Measurements from ENCODE around the gene GPC5. TPM values are rescaled to one million over a fixed set of nuclear protein-coding genes. Genes with fewer than 3 reads are reported as not detected.

Gene GPC5
- total and polyA plus RNA-seq, 2 of the 13 experiments (the other 11 are each of a cell fraction or from before 2014, with no cell fraction given): 0.02 to 0.07 TPM

DNA sequence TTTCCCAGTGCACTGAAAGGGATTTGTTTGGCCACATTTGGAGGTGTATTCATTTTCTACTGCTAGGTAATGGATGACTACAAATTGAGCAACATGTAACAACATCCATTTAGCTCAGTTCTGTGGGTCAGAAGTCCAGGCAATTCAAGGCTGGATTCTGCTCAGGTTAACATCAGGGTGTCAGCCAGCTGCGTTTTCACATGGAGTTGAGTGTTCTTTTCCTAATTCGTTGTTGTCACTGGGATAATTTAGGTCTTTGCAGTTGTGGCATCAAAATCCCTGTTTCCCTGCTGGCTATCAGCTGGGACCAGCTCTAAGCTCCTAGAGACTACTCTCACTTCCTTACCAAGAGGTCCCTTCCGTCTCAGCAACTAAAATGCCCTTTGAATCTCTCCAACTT lies 25.5 kb upstream of the GPC5 start (continued):
- TF ChIP-seq FLYWCH1 (CRISPR knock-in tag; IDR thresholded peaks at IDR 0.05) (no peak), ARNTL (CRISPR knock-in tag; IDR thresholded peaks at IDR 0.05) (no peak), ZFAT (CRISPR knock-in tag; conservative IDR thresholded peaks at IDR 0.05) (no peak), ZNF761 (CRISPR knock-in tag; conservative IDR thresholded peaks at IDR 0.05) (no peak), MEF2D (CRISPR knock-in tag; IDR thresholded peaks at IDR 0.05) (no peak), DR1 (CRISPR knock-in tag; IDR thresholded peaks at IDR 0.05) (no peak), TAF15 (IDR thresholded peaks at IDR 0.05; ENCODE audit: low read depth, low read length, poor library complexity, severe bottlenecking) (no peak), ZNF670 (CRISPR knock-in tag; IDR thresholded peaks at IDR 0.05; ENCODE audit: borderline replicate concordance) (no peak), ATF1 (CRISPR knock-in tag; IDR thresholded peaks at IDR 0.05) (no peak), PHF21A (CRISPR knock-in tag; IDR thresholded peaks at IDR 0.05) (0 out of 2 replicates have a peak, but pooled peaks have one; percentile 21), ZNF569 (CRISPR knock-in tag; IDR thresholded peaks at IDR 0.05; ENCODE audit: borderline replicate concordance) (no peak), ZNF563 (CRISPR knock-in tag; IDR thresholded peaks at IDR 0.05) (no peak), SOX13 (IDR thresholded peaks at IDR 0.05) (no peak), SOX13 (CRISPR knock-in tag; conservative IDR thresholded peaks at IDR 0.05 in 1 of 2, IDR thresholded peaks at IDR 0.05 in 1 of 2) (peak in 1 of 2 experiments; percentile 27; a peak in 1 of 4 replicates)
- TF ChIP-seq, protein P1, sequence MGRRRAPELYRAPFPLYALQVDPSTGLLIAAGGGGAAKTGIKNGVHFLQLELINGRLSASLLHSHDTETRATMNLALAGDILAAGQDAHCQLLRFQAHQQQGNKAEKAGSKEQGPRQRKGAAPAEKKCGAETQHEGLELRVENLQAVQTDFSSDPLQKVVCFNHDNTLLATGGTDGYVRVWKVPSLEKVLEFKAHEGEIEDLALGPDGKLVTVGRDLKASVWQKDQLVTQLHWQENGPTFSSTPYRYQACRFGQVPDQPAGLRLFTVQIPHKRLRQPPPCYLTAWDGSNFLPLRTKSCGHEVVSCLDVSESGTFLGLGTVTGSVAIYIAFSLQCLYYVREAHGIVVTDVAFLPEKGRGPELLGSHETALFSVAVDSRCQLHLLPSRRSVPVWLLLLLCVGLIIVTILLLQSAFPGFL (CRISPR knock-in tag; IDR thresholded peaks at IDR 0.05): no peak
- TF ChIP-seq, protein P2, sequence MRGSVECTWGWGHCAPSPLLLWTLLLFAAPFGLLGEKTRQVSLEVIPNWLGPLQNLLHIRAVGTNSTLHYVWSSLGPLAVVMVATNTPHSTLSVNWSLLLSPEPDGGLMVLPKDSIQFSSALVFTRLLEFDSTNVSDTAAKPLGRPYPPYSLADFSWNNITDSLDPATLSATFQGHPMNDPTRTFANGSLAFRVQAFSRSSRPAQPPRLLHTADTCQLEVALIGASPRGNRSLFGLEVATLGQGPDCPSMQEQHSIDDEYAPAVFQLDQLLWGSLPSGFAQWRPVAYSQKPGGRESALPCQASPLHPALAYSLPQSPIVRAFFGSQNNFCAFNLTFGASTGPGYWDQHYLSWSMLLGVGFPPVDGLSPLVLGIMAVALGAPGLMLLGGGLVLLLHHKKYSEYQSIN (CRISPR knock-in tag; IDR thresholded peaks at IDR 0.05; ENCODE audit: borderline replicate concordance): no peak
- TF ChIP-seq, protein P3, sequence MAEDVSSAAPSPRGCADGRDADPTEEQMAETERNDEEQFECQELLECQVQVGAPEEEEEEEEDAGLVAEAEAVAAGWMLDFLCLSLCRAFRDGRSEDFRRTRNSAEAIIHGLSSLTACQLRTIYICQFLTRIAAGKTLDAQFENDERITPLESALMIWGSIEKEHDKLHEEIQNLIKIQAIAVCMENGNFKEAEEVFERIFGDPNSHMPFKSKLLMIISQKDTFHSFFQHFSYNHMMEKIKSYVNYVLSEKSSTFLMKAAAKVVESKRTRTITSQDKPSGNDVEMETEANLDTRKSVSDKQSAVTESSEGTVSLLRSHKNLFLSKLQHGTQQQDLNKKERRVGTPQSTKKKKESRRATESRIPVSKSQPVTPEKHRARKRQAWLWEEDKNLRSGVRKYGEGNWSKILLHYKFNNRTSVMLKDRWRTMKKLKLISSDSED (CRISPR knock-in tag; IDR thresholded peaks at IDR 0.05): no peak
- TF ChIP-seq, protein P4, sequence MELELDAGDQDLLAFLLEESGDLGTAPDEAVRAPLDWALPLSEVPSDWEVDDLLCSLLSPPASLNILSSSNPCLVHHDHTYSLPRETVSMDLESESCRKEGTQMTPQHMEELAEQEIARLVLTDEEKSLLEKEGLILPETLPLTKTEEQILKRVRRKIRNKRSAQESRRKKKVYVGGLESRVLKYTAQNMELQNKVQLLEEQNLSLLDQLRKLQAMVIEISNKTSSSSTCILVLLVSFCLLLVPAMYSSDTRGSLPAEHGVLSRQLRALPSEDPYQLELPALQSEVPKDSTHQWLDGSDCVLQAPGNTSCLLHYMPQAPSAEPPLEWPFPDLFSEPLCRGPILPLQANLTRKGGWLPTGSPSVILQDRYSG (CRISPR knock-in tag; IDR thresholded peaks at IDR 0.05): no peak
- TF ChIP-seq, protein P5, sequence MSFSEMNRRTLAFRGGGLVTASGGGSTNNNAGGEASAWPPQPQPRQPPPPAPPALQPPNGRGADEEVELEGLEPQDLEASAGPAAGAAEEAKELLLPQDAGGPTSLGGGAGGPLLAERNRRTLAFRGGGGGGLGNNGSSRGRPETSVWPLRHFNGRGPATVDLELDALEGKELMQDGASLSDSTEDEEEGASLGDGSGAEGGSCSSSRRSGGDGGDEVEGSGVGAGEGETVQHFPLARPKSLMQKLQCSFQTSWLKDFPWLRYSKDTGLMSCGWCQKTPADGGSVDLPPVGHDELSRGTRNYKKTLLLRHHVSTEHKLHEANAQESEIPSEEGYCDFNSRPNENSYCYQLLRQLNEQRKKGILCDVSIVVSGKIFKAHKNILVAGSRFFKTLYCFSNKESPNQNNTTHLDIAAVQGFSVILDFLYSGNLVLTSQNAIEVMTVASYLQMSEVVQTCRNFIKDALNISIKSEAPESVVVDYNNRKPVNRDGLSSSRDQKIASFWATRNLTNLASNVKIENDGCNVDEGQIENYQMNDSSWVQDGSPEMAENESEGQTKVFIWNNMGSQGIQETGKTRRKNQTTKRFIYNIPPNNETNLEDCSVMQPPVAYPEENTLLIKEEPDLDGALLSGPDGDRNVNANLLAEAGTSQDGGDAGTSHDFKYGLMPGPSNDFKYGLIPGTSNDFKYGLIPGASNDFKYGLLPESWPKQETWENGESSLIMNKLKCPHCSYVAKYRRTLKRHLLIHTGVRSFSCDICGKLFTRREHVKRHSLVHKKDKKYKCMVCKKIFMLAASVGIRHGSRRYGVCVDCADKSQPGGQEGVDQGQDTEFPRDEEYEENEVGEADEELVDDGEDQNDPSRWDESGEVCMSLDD (CRISPR knock-in tag; IDR thresholded peaks at IDR 0.05; ENCODE audit: borderline replicate concordance): no peak
- TF ChIP-seq, protein P6, sequence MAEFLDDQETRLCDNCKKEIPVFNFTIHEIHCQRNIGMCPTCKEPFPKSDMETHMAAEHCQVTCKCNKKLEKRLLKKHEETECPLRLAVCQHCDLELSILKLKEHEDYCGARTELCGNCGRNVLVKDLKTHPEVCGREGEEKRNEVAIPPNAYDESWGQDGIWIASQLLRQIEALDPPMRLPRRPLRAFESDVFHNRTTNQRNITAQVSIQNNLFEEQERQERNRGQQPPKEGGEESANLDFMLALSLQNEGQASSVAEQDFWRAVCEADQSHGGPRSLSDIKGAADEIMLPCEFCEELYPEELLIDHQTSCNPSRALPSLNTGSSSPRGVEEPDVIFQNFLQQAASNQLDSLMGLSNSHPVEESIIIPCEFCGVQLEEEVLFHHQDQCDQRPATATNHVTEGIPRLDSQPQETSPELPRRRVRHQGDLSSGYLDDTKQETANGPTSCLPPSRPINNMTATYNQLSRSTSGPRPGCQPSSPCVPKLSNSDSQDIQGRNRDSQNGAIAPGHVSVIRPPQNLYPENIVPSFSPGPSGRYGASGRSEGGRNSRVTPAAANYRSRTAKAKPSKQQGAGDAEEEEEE (CRISPR knock-in tag; IDR thresholded peaks at IDR 0.05; ENCODE audit: borderline replicate concordance): no peak

Data from HepG2 (cell line).